HG03108 (cell line): ENCODE measurements around the gene MEGF6.

Experiments
- ATAC-seq: cut with Tn5 transposase; IDR thresholded peaks from one replicate; pipeline ENCODE4 v1.9.1; 2021; ENCODE audit warnings: moderate library complexity; ENCODE audit not compliant: unreplicated experiment

The MEGF6 gene

GRCh38 chr1:3453203-3453761 lies 158.0 kb downstream of the MEGF6 start:
- no peak for ATAC-seq

- no peak for ATAC-seq
Measured at GRCh38 chr1:3452866-3453175, 158.5 kb downstream of the MEGF6 start.

GRCh38 chr1:3451994-3452865 lies 159.1 kb downstream of the MEGF6 start:
- ATAC-seq, result no peak

- ATAC-seq, result no peak
Measured at GRCh38 chr1:3450983-3451382, 160.3 kb downstream of the MEGF6 start.

- ATAC-seq, result no peak
Measured at GRCh38 chr1:3450202-3450863, 161.0 kb downstream of the MEGF6 start.

GRCh38 chr1:3444736-3445135 lies 166.6 kb downstream of the MEGF6 start:
- no peak for ATAC-seq

- no peak for ATAC-seq
Measured at GRCh38 chr1:3444298-3444697, 167.0 kb downstream of the MEGF6 start.

- no peak for ATAC-seq
Measured at GRCh38 chr1:3443807-3444206, 167.5 kb downstream of the MEGF6 start.

GRCh38 chr1:3442901-3443300 lies 168.4 kb downstream of the MEGF6 start:
- no peak for ATAC-seq

GRCh38 chr1:3442331-3442730 lies 169.0 kb downstream of the MEGF6 start:
- no peak for ATAC-seq

- no peak for ATAC-seq
Measured at GRCh38 chr1:3441880-3442279, 169.4 kb downstream of the MEGF6 start.

- no peak for ATAC-seq
Measured at GRCh38 chr1:3441410-3441847, 169.9 kb downstream of the MEGF6 start.

GRCh38 chr1:3440711-3441409 lies 170.4 kb downstream of the MEGF6 start:
- no peak for ATAC-seq

- ATAC-seq, result no peak
Measured at GRCh38 chr1:3440300-3440681, 171.0 kb downstream of the MEGF6 start.
